ENCODE data around the gene CD247. TPM values are rescaled to one million over a fixed set of nuclear protein-coding genes. Genes with fewer than 3 reads are reported as not detected.
A peak's percentile ranks its signal among the peaks of the same experiment; 100 is the strongest.

Gene CD247
- total RNA-seq, 2 experiments from 2014 or later, result 105 to 114 TPM

DNA sequence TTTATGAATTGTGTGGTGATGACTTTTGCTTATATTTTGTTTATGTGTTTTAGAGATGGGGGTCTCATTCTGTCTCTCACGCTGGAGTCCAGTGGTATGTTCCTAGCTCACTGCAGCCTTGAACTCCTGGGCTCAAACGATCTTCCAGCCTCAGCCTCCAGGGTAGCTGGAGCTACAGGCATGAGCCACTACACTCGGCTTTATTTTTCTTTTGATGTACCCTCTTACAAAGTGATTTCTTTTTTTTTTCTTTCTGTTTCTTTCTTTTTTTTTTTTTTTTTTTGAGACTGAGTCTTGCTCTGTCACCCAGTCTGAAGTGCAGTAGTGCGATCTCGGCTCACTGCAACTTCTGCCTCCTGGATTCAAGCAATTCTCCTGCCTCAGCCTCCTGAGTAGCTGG, 46.8 kb downstream of the CD247 start:
- intact Hi-C loops (cut with micrococcal nuclease), result no loop called here
- POLR2A ChIA-PET, result no interaction called here
- Mint-ChIP-seq H3K9me3 (peaks cover 3% of the 10 kb centered on the region), H3K4me3 (no peak overlapping the region), H3K4me1 (ENCODE audit: low read depth) (peaks cover 68% of the 10 kb centered on the region), H3K27ac (no peak overlapping the region), H3K27me3 (no peaks in the 10 kb centered on the region), H3K36me3 (peaks cover 22% of the 10 kb centered on the region)
- no peak for DNase-seq
- CTCF ChIA-PET, result no interaction called here

DNA sequence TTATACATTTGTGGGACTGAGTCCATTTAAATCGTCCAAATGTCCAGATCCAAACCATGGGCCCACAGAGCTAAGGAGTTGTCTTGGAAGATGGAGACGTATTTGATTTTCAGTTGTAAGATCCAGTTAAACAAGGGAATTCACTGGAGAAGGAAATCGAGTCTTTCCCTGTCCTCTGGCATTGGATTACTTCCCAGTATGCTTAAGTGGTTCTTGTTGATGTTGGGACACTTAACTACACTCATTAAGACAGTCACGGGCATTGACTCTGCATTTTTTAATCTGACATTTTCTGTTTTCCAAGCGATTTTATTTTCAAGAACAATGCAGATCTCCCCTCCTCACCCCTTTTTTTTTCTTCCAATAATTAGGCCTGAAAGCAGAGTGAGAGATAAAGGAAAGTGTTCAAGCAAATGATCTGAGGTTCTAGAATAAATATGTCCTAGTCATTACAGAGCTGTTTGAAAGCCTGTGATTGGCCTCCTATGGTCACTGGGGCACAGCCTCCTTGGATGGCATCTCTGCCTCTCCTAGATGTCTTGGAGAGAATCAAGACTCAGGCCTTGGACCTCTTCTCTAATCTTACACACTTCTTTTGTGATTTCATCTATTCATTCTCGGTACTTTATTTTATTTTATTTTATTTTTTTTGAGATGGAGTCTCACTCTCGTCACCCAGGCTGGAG, 48.9 kb downstream of the CD247 start:
- Mint-ChIP-seq H3K36me3 (peaks cover 23% of the 10 kb centered on the region), H3K27me3 (no peaks in the 10 kb centered on the region), H3K9me3 (no peaks in the 10 kb centered on the region), H3K27ac (peak overlapping the region; percentile 67), H3K4me1 (ENCODE audit: low read depth) (peaks cover 69% of the 10 kb centered on the region), H3K4me3 (no peak overlapping the region)
- CTCF ChIA-PET, result interaction anchor here (4.3 kb wide), 1 partner anchor 64 kb away, joined by 19 read pairs; no protein-coding TSS in a partner anchor
- intact Hi-C loops (cut with micrococcal nuclease), result no loop called here
- POLR2A ChIA-PET, result interaction anchor here (2.0 kb wide), 1 partner anchor 14 kb away, joined by 7 read pairs; no protein-coding TSS in a partner anchor
- DNase-seq, result no peak

DNA sequence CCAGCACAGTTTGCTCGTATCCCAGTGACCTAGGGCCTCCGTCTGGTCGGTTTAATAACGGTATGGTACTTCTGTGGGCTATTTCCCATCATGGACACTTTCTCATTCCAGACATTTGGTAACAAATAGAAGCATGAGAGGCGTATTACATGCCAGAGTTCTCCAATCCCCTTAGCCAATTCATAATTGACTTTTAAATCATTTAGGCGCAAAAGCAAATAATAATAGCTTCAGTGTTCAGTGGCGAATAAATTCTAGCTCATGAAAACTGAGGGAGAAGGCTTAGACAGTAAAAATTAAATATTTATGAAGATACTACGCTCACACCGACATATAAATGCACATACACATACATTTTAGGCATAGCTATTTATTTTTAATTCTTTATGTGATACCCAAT, 50.6 kb downstream of the CD247 start:
- intact Hi-C loops (cut with micrococcal nuclease), result no loop called here
- Mint-ChIP-seq H3K36me3 (peaks cover 21% of the 10 kb centered on the region), H3K27ac (peak overlapping the region; percentile 60)

DNA sequence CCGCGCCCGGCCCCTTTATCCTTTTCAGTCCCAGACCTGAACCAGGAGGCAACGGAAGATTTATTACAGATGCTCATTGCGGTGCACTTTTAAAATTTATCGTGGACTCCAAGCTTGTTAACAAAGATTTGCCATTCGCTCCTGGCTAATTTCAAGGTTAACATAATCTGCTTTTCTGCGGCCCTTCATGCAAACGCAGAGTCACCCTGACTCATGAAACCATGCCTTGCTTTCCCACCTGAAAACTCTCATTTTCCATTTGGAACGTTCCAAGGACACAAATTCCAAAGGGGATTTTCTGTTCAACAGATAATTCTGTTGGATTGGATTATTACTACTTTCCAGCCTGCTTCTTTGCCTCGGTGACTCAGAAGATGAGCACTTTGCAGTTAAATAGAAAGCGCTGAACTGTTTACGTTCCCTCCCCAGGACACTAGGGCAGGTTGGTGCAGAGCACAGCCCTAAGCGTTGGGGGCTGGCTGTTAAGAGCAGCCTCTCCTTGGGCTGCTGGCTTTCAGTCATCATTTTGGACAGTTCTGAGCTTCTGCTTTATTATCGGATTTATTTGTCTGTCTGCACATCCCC, 51.1 kb downstream of the CD247 start:
- ChIA-PET POLR2A (interaction anchor here (2.0 kb wide), 1 partner anchor 12 kb away, joined by 7 read pairs; no protein-coding TSS in a partner anchor), CTCF (interaction anchor here (4.3 kb wide), 1 partner anchor 66 kb away, joined by 19 read pairs; no protein-coding TSS in a partner anchor)
- H3K36me3 Mint-ChIP-seq, result peaks cover 18% of the 10 kb centered on the region
- H3K4me3 Mint-ChIP-seq, result no peak overlapping the region
- H3K4me1 Mint-ChIP-seq (ENCODE audit: low read depth), result peaks cover 65% of the 10 kb centered on the region
- H3K9me3 Mint-ChIP-seq, result no peaks in the 10 kb centered on the region
- peak overlapping the region; percentile 60 for H3K27ac Mint-ChIP-seq
- H3K27me3 Mint-ChIP-seq, result no peaks in the 10 kb centered on the region
- DNase-seq, result no peak
- intact Hi-C loops (cut with micrococcal nuclease), result no loop called here

More for the DNA sequence above, 50.6 kb downstream of the CD247 start:
- H3K4me1 Mint-ChIP-seq (ENCODE audit: low read depth), result peaks cover 68% of the 10 kb centered on the region
- CTCF ChIA-PET, result interaction anchor here (1.2 to 4.3 kb wide), 2 partner anchors 32 to 65 kb away, joined by 3 to 19 read pairs; no protein-coding TSS in a partner anchor
- DNase-seq, result no peak
- H3K27me3 Mint-ChIP-seq, result no peaks in the 10 kb centered on the region
- no peak overlapping the region for H3K4me3 Mint-ChIP-seq
- POLR2A ChIA-PET, result interaction anchor here (2.0 kb wide), 1 partner anchor 12 kb away, joined by 7 read pairs; no protein-coding TSS in a partner anchor
- no peaks in the 10 kb centered on the region for H3K9me3 Mint-ChIP-seq

DNA sequence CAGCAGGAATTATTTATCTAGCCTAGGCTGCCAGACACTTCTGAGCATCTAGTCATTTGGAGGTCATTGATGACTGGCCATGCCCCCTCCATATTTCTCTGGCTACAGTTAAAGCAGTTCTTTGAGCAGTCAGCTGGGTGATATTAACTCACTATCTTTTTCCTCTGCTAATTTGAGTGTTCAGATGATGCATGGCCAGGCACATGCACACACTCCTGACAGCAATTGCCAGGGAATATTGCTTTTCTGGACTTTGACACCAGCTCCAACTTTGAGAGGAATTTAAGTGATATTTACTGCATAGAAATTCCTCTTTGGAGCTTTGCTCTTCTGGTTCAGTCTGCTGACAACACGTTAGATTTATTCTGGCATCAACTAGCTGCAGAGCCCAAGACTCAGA, 52.6 kb downstream of the CD247 start:
- no peak for DNase-seq
- Mint-ChIP-seq H3K27me3 (no peaks in the 10 kb centered on the region), H3K27ac (peak overlapping the region; percentile 43), H3K4me1 (ENCODE audit: low read depth) (peaks cover 76% of the 10 kb centered on the region), H3K9me3 (no peaks in the 10 kb centered on the region), H3K4me3 (no peak overlapping the region), H3K36me3 (peaks cover 15% of the 10 kb centered on the region)
- ChIA-PET POLR2A (interaction anchor here (0.5 to 1.9 kb wide), 5 partner anchors 11 to 1457 kb away, joined by 3 to 7 read pairs (median 3); partner anchors contain the start of gene CREG1), CTCF (interaction anchor here (0.7 to 1.0 kb wide), 2 partner anchors 15 to 68 kb away, joined by 3 to 4 read pairs; no protein-coding TSS in a partner anchor)
- intact Hi-C loops (cut with micrococcal nuclease), result no loop called here

DNA sequence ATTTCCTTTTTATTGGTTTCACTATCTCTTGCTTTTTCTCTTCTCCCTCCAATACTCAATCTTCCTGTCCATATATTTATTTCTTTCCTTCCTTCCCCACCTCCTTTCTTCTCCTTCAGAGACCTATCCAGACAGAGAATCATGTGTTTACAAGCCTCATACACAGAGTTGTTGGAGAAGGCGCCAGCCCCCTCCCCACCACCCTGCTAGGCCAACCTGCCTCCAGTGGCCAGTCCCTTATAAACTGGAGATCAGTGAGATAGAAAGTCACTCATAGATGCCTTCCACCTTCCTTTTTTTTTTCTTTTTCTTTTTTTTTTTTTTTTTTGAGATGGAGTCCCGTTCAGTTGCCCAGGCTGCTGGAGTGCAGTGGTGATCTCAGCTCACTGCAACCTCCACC, 53.3 kb downstream of the CD247 start:
- peaks cover 15% of the 10 kb centered on the region for H3K36me3 Mint-ChIP-seq
- H3K27me3 Mint-ChIP-seq, result no peaks in the 10 kb centered on the region
- peak overlapping the region; percentile 74 for H3K27ac Mint-ChIP-seq
- intact Hi-C loops (cut with micrococcal nuclease), result no loop called here
- ChIA-PET POLR2A (interaction anchor here (0.9 to 1.9 kb wide), 4 partner anchors 8 to 15 kb away, joined by 3 to 7 read pairs (median 6); no protein-coding TSS in a partner anchor), CTCF (interaction anchor here (0.6 kb wide), 1 partner anchor 18 kb away, joined by 4 read pairs; no protein-coding TSS in a partner anchor)
- no peak for DNase-seq
- peaks cover 79% of the 10 kb centered on the region for H3K4me1 Mint-ChIP-seq (ENCODE audit: low read depth)
- no peaks in the 10 kb centered on the region for H3K9me3 Mint-ChIP-seq
- no peak overlapping the region for H3K4me3 Mint-ChIP-seq

DNA sequence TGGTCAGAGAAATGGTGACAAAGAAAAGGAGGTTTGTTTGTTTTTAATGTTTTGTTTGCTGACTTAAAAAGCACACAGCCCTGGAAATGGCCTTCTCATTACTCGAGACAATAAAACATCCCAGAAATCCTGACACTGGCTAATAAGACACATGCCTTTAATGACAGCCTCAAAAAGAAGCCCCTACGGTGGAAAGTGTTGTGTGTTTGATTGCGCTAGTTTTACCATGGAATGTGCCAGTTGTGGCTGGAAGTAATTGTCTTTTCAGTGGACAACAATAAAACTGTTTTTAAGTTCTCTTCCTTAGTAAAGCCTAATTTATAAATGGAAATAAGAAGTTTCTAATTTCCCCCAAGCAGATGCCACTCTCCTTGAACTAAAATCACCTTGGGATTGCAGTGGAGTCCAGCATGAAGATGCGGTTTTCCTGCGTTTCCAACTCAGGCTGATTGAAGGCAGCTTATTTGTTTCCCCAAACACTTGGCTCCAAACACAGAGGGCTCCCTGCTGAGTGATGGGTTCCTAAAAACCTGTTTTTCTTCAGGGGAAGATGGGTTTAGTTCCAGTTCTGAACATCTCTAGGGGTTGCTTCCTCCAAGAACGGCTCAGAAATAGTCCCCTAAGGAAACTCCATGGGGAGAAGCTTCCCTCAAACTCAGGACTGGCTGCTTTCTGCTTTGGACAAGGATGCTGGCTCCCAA, 54.3 kb downstream of the CD247 start:
- ChIA-PET POLR2A (interaction anchor here (0.9 kb wide), 1 partner anchor 9 kb away, joined by 6 read pairs; no protein-coding TSS in a partner anchor), CTCF (interaction anchor here (0.7 to 1.1 kb wide), 3 partner anchors 9 to 70 kb away, joined by 3 read pairs; no protein-coding TSS in a partner anchor)
- no peak for DNase-seq
- peaks cover 77% of the 10 kb centered on the region for H3K4me1 Mint-ChIP-seq (ENCODE audit: low read depth)
- H3K27me3 Mint-ChIP-seq, result no peaks in the 10 kb centered on the region
- intact Hi-C loops (cut with micrococcal nuclease), result no loop called here
- no peaks in the 10 kb centered on the region for H3K9me3 Mint-ChIP-seq
- peaks cover 9% of the 10 kb centered on the region for H3K36me3 Mint-ChIP-seq
- peak overlapping the region; percentile 74 for H3K27ac Mint-ChIP-seq
- no peak overlapping the region for H3K4me3 Mint-ChIP-seq

DNA sequence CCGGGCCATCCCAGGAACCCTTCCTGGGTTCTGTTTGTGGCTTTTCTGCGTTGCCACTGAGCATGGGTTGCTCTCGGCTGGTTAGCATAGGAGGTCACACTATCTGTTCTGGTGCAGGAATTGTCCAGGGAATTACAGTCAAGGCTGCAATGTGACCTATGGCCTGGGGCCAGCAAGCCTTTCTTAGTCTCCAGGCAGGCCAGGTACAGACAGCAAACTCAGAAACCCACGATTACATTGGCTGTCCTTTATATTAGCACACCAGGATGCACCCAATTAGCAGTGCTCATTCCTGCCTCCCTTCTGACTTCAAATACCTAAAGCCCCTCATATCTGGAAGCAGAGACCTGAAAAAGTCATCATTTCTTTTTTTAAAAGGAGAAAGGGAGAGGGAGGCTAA, 55.2 kb downstream of the CD247 start:
- POLR2A ChIA-PET, result no interaction called here
- CTCF ChIA-PET, result no interaction called here
- intact Hi-C loops (cut with micrococcal nuclease), result no loop called here
- DNase-seq, result no peak
- Mint-ChIP-seq H3K4me3 (no peak overlapping the region), H3K4me1 (ENCODE audit: low read depth) (peaks cover 69% of the 10 kb centered on the region), H3K27ac (peak overlapping the region; percentile 67), H3K9me3 (no peaks in the 10 kb centered on the region), H3K36me3 (peaks cover 13% of the 10 kb centered on the region), H3K27me3 (no peaks in the 10 kb centered on the region)

DNA sequence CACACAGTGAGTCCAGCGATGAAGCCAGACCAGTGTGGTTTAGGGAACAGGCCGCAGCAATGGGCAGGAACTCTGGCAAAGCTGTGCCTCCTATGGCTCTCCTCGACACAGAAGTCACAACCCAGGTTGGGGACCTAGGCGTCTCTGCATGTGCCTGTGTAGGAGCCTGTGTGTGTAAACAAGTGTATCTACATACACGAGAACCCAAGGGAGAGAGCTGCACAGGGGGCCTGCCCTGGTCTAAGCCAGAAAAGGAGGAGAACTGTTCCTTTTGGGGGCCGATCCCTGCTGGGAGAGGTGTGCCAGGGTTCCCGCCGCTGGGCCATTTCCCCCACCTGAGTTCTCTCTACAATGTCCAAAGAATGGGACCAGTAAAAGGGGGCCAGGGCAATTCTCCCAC, 56.0 kb downstream of the CD247 start:
- Mint-ChIP-seq H3K27ac (no peak overlapping the region), H3K4me1 (ENCODE audit: low read depth) (peaks cover 70% of the 10 kb centered on the region), H3K27me3 (no peaks in the 10 kb centered on the region), H3K36me3 (peaks cover 14% of the 10 kb centered on the region), H3K4me3 (no peak overlapping the region), H3K9me3 (no peaks in the 10 kb centered on the region)
- intact Hi-C loops (cut with micrococcal nuclease), result no loop called here
- ChIA-PET POLR2A (no interaction called here), CTCF (no interaction called here)
- DNase-seq, result no peak

DNA sequence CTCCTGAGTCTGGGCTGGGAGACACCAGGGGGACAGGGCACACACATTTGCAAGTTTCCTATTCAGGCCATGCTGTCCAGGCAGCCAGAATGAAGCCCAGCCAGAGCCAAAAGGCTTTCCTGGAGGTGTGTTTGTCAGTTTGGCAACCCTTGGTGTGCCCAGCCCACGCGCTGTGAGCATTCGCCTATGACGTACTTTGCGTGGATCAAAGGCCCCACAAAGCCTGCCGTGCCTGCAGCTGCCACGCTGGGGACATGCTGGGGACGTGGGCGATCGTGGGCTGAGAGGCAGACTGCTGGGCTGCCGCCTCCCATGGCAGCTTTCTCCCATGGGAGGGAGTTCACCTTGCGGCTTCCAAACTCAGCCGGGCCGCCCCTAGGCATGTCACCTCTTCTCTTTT, 57.5 kb downstream of the CD247 start:
- ChIA-PET CTCF (interaction anchor here (0.8 kb wide), 1 partner anchor 74 kb away, joined by 3 read pairs; no protein-coding TSS in a partner anchor), POLR2A (no interaction called here)
- Mint-ChIP-seq H3K27ac (peak overlapping the region; percentile 73), H3K36me3 (peaks cover 12% of the 10 kb centered on the region), H3K4me3 (no peak overlapping the region), H3K9me3 (no peaks in the 10 kb centered on the region), H3K27me3 (no peaks in the 10 kb centered on the region), H3K4me1 (ENCODE audit: low read depth) (peaks cover 76% of the 10 kb centered on the region)
- DNase-seq, result peak; percentile 63
- intact Hi-C loops (cut with micrococcal nuclease), result no loop called here

DNA sequence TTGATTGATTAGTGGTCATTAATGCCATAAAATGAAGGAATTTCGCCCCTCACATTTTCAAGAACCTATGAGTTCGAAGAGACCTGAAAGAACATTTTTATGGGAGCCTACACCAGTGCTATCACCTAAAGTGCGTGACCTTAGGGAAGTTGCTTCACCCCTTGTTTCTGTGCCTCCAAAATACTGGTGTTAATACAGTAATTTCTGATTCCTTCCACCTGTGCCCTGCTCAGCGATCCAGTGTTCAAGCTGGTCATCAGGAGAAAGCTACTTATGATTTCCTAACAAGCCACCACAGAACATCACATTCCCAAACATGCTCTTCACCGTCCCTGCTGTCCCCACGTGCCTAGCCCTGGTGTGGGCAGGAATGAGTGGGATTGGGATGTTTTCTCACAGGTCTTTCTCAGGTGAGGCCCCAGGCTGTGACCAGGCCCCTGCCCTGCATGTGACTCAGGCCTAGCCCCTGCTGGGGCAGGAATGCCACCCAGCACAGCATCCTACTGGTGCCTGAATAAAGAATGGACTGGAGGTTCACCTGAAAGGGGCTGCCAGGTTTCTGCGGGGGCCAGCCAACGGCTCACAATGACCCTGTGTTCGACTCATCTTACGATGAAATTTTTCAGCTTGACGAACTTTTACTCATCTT, 60.3 kb downstream of the CD247 start:
- POLR2A ChIA-PET, result interaction anchor here (7.2 kb wide), 1 partner anchor 58 kb away, joined by 58 read pairs; the partner anchor contains the start of gene CD247
- H3K36me3 Mint-ChIP-seq, result peaks cover 8% of the 10 kb centered on the region
- peaks cover 63% of the 10 kb centered on the region for H3K4me1 Mint-ChIP-seq (ENCODE audit: low read depth)
- no peak for DNase-seq
- CTCF ChIA-PET, result no interaction called here
- H3K9me3 Mint-ChIP-seq, result no peaks in the 10 kb centered on the region
- no peak overlapping the region for H3K4me3 Mint-ChIP-seq
- intact Hi-C loops (cut with micrococcal nuclease), result loop anchor here (2.0 kb wide), 1 partner anchor 17 kb away; no protein-coding TSS in a partner anchor
- H3K27me3 Mint-ChIP-seq, result no peaks in the 10 kb centered on the region
- no peak overlapping the region for H3K27ac Mint-ChIP-seq

Measured in activated CD4-positive, alpha-beta memory T cell treated with anti-CD3 and anti-CD28 coated beads for 36 hours (primary cell).